OCI-LY7 (cell line): ENCODE data around the gene KIAA1549.

Experiments used
- CTCF ChIP-seq: fragments of 200-600 bp; sonication (generic); conservative IDR thresholded peaks from 2 replicates; pipeline ENCODE4 v1.5.1; 2014; ENCODE audit warnings: mild to moderate bottlenecking, antibody characterized with exemption, low read length, moderate library complexity, mixed read lengths
- EZH2phosphoT487 ChIP-seq: fragments of 200-600 bp; sonication (generic); IDR thresholded peaks from 2 replicates; pipeline ENCODE4 v1.6.1; 2018; ENCODE audit warnings: low read depth, borderline replicate concordance, mild to moderate bottlenecking, mixed run types, antibody characterized with exemption, low read length, moderate library complexity, mixed read lengths

- TF ChIP-seq CTCF (no peak), EZH2phosphoT487 (no peak)
Measured at GRCh38 chr7:138970446-138970845, 10.7 kb downstream of the KIAA1549 start.
